H1 (cell line): ENCODE results near the gene ARHGEF12. TPM values are rescaled to one million over a fixed set of nuclear protein-coding genes. Genes with fewer than 3 reads are reported as not detected.

Experiments used
- CTBP2 ChIP-seq: IDR thresholded peaks from 2 replicates; pipeline ENCODE4 v1.7.0; 2011; ENCODE audit warnings: borderline replicate concordance, mild to moderate bottlenecking, moderate library complexity, mixed read lengths, low read length; ENCODE audit not compliant: insufficient read depth, insufficient read length
- GABPA ChIP-seq: IDR thresholded peaks from 2 replicates; pipeline ENCODE4 v1.6.1; 2011; ENCODE audit warnings: mild to moderate bottlenecking, low read length, moderate library complexity, borderline replicate concordance; ENCODE audit not compliant: insufficient read depth
- KDM4A ChIP-seq: IDR thresholded peaks from one replicate; pipeline ENCODE4 v1.7.1; 2012; ENCODE audit warnings: low read depth, mild to moderate bottlenecking, moderate library complexity, low read length, inconsistent platforms; ENCODE audit not compliant: severe bottlenecking
- KDM5A ChIP-seq: fragments of 200-600 bp; IDR thresholded peaks from 2 replicates; pipeline ENCODE4 v1.7.1; 2012; ENCODE audit warnings: mild to moderate bottlenecking, low read length, inconsistent platforms, mixed read lengths
- SAP30 ChIP-seq: fragments of 300-600 bp; sonication (generic); IDR thresholded peaks from 2 replicates; pipeline ENCODE4 v1.7.1; 2012; ENCODE audit warnings: low read length, moderate library complexity, mild to moderate bottlenecking, inconsistent platforms; ENCODE audit not compliant: insufficient read depth, insufficient replicate concordance
- polyA plus RNA-seq, 7 experiments: library from polyadenylated mRNA; depleted of rRNA in 3 of 7; stranded (reverse) in 5 of 7; unstranded in 2 of 7; fragments of >200 nt in 5 of 7; fragments of 200-250 nt in 2 of 7; gene quantifications; 1 replicate in 5 of 7; 2 replicates in 1 of 7; 4 replicates in 1 of 7; pipeline versions ENCODE4 v1.2.1 to v1.2.3, GENCODE V29; 2011 to 2013; ENCODE audit warnings: missing spikeins in 2 of 7, mixed read lengths in 2 of 7
- total RNA-seq: library from RNA; stranded (reverse); fragmentation: NEBNext Ultra II Directional; extraction: Animal tissue kit (Norgen Biotek cat#: 25700); gene quantifications from 2 replicates; pipeline ENCODE4 v1.2.1, GENCODE V29; 2021

The ARHGEF12 gene
- total and polyA plus RNA-seq, 2 of the 8 experiments (the other 6 are each of a cell fraction or from before 2014, with no cell fraction given): 5.1 to 33.7 TPM

- TF ChIP-seq SAP30 (no peak), GABPA (no peak), CTBP2 (no peak), KDM4A (no peak), KDM5A (no peak)
Measured at GRCh38 chr11:120340529-120340928, 4.3 kb downstream of the ARHGEF12 start (continued).
